WTC11 (cell line): ENCODE measurements around the gene LHFPL6. TPM values are rescaled to one million over a fixed set of nuclear protein-coding genes. Genes with fewer than 3 reads are reported as not detected.

ENCODE experiments used
- ATAC-seq: fragments of 200-7000 bp; cut with Tn5 transposase; 2 replicates; pipeline ENCODE4 v1.10.0; 2021; ENCODE audit warnings: mild to moderate bottlenecking, moderate library complexity
- CTCF ChIA-PET: fragments of 300-600 bp; sonication (Branson Sonifier 250); formaldehyde crosslinking; loops from one replicate; lab custom pipeline; 2021; ENCODE audit warnings: antibody characterized with exemption; lab: Charles Lee
- POLR2A ChIA-PET: fragments of 350-600 bp; sonication (Branson Sonifier 250); formaldehyde crosslinking; loops from one replicate; lab custom pipeline; 2021; ENCODE audit warnings: antibody characterized with exemption; lab: Charles Lee
- DNase-seq: peaks from one replicate; pipeline ENCODE4 v3.0.0; 2021; ENCODE audit warnings: low spot score
- H3K27ac Mint-ChIP-seq: 2 replicates; pipeline ENCODE4 v1.8.0; 2021; ENCODE audit warnings: mixed read lengths
- H3K27me3 Mint-ChIP-seq: 2 replicates; pipeline ENCODE4 v1.8.0; 2021; ENCODE audit warnings: low read depth, mild to moderate bottlenecking, moderate library complexity, mixed read lengths
- H3K36me3 Mint-ChIP-seq: 2 replicates; pipeline ENCODE4 v1.8.0; 2021; ENCODE audit warnings: mixed read lengths
- H3K4me1 Mint-ChIP-seq: 2 replicates; pipeline ENCODE4 v1.8.0; 2022; ENCODE audit warnings: mixed read lengths
- H3K4me3 Mint-ChIP-seq: 2 replicates; pipeline ENCODE4 v1.8.0; 2021; ENCODE audit warnings: mild to moderate bottlenecking, moderate library complexity, mixed read lengths
- H3K9me3 Mint-ChIP-seq: 2 replicates; pipeline ENCODE4 v1.8.0; 2021; ENCODE audit warnings: mixed read lengths
- CREB1 ChIP-seq: sonication (generic); formaldehyde crosslinking; IDR thresholded peaks from 2 replicates; pipeline ENCODE4 v1.8.0; 2023; ENCODE audit warnings: mild to moderate bottlenecking, missing genetic modification reagents
- GRHL2 ChIP-seq: fragments of 250-450 bp; sonication (Bioruptor Pico); IDR thresholded peaks from 2 replicates; pipeline ENCODE4 v1.8.0; 2022; ENCODE audit warnings: mild to moderate bottlenecking, moderate library complexity; ENCODE audit not compliant: insufficient replicate concordance, severe bottlenecking
- IRF2 ChIP-seq: sonication (generic); formaldehyde crosslinking; IDR thresholded peaks from 2 replicates; pipeline ENCODE4 v1.8.0; 2022; ENCODE audit warnings: low read depth, missing genetic modification reagents, borderline replicate concordance
- NFATC4 ChIP-seq: fragments of 250-450 bp; sonication (Bioruptor Pico); IDR thresholded peaks from 2 replicates; pipeline ENCODE4 v1.9.0; 2021; ENCODE audit warnings: mild to moderate bottlenecking
- NFYB ChIP-seq: sonication (generic); formaldehyde crosslinking; conservative IDR thresholded peaks from 2 replicates; pipeline ENCODE4 v1.8.0; 2022; ENCODE audit warnings: low read depth, missing genetic modification reagents
- NR3C1 ChIP-seq: sonication (generic); formaldehyde crosslinking; conservative IDR thresholded peaks from 2 replicates; pipeline ENCODE4 v1.8.1; 2023; ENCODE audit warnings: low read depth, mild to moderate bottlenecking, missing genetic modification reagents
- SMAD4 ChIP-seq: sonication (generic); formaldehyde crosslinking; IDR thresholded peaks from 2 replicates; pipeline ENCODE4 v1.8.0; 2022; ENCODE audit warnings: mild to moderate bottlenecking, missing genetic modification reagents
- SP1 ChIP-seq: sonication (generic); formaldehyde crosslinking; conservative IDR thresholded peaks from 2 replicates; pipeline ENCODE4 v1.8.1; 2022; ENCODE audit warnings: missing genetic modification reagents
- TP53 ChIP-seq: sonication (generic); formaldehyde crosslinking; IDR thresholded peaks from 2 replicates; pipeline ENCODE4 v1.8.1; 2023; ENCODE audit warnings: mild to moderate bottlenecking, missing genetic modification reagents
- ZNF138 ChIP-seq: sonication (generic); formaldehyde crosslinking; conservative IDR thresholded peaks from 2 replicates; pipeline ENCODE4 v1.8.1; 2022; ENCODE audit warnings: mild to moderate bottlenecking, moderate library complexity, missing genetic modification reagents
- ZNF263 ChIP-seq: sonication (generic); formaldehyde crosslinking; IDR thresholded peaks from 2 replicates; pipeline ENCODE4 v1.8.1; 2022; ENCODE audit warnings: low read depth, mild to moderate bottlenecking, moderate library complexity, missing genetic modification reagents
- ZNF423 ChIP-seq: fragments of 250-450 bp; sonication (Bioruptor Pico); IDR thresholded peaks from 2 replicates; pipeline ENCODE4 v2.1.2; 2022; ENCODE audit warnings: mild to moderate bottlenecking, moderate library complexity
- ZNF671 ChIP-seq: fragments of 250-450 bp; sonication (Bioruptor Pico); IDR thresholded peaks from 2 replicates; pipeline ENCODE4 v1.8.0; 2021; ENCODE audit warnings: mild to moderate bottlenecking
- total RNA-seq: library from RNA; stranded (reverse); gene quantifications from 3 replicates; pipeline ENCODE4 v1.2.3, GENCODE V29; 2021
- TF ChIP-seq, protein P1 (sequence below): sonication (generic); formaldehyde crosslinking; IDR thresholded peaks from 2 replicates; pipeline ENCODE4 v1.8.0; 2022; ENCODE audit warnings: mild to moderate bottlenecking, missing genetic modification reagents
- TF ChIP-seq, protein P2 (sequence below): sonication (generic); formaldehyde crosslinking; IDR thresholded peaks from 2 replicates; pipeline ENCODE4 v1.8.1; 2022; ENCODE audit warnings: mild to moderate bottlenecking, moderate library complexity, missing genetic modification reagents
- TF ChIP-seq, protein P3 (sequence below): fragments of 250-450 bp; sonication (Bioruptor Pico); IDR thresholded peaks from 2 replicates; pipeline ENCODE4 v1.9.0; 2021; ENCODE audit warnings: moderate library complexity, mild to moderate bottlenecking, inconsistent platforms, borderline replicate concordance
- TF ChIP-seq, protein P4 (sequence below): sonication (generic); formaldehyde crosslinking; IDR thresholded peaks from 2 replicates; pipeline ENCODE4 v1.8.1; 2023; ENCODE audit warnings: mild to moderate bottlenecking, moderate library complexity, missing genetic modification reagents
- TF ChIP-seq, protein P5 (sequence below): sonication (generic); formaldehyde crosslinking; conservative IDR thresholded peaks from 2 replicates; pipeline ENCODE4 v1.8.1; 2022; ENCODE audit warnings: mild to moderate bottlenecking, missing genetic modification reagents
- TF ChIP-seq, protein P6 (sequence below): fragments of 250-450 bp; sonication (Bioruptor Pico); IDR thresholded peaks from 2 replicates; pipeline ENCODE4 v1.8.0; 2021; ENCODE audit warnings: mild to moderate bottlenecking

LHFPL6 gene
- total RNA-seq, 1 experiment from 2014 or later, result 4.5 TPM

DNA sequence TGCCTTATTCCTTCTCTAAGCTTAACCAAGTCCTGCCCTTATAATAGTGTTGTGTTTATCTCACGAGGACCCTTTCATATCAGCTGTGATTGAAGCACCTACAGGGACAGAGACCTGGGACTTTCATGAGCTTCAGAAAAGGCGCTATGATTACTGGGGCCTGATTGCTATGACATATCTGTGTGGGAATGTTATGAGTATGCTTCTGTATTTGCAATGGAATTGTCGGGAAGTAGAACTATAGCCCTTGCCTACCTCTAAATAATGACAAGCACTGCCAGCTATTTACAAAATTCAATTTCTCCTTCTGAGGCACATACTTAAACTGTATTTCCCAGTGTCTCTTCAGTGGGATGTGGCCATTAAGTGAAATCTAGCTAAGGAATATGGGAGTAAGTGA, 191.5 kb downstream of the LHFPL6 start:
- ChIA-PET CTCF (interaction anchor here (1.7 to 1.9 kb wide), 3 partner anchors 189 to 205 kb away, joined by 6 to 10 read pairs (median 9); no protein-coding TSS in a partner anchor), POLR2A (no interaction called here)
- H3K9me3 Mint-ChIP-seq, result no peaks in the 10 kb centered on the region
- DNase-seq (no peak), ATAC-seq (no peak)
- peaks cover 60% of the 10 kb centered on the region for H3K4me1 Mint-ChIP-seq
- no peak for TF ChIP-seq NR3C1 (CRISPR knock-in tag)
- TF ChIP-seq CREB1 (CRISPR knock-in tag), result no peak
- TF ChIP-seq GRHL2, result no peak
- TF ChIP-seq, protein P1, sequence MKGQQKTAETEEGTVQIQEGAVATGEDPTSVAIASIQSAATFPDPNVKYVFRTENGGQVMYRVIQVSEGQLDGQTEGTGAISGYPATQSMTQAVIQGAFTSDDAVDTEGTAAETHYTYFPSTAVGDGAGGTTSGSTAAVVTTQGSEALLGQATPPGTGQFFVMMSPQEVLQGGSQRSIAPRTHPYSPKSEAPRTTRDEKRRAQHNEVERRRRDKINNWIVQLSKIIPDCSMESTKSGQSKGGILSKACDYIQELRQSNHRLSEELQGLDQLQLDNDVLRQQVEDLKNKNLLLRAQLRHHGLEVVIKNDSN (CRISPR knock-in tag), result no peak
- H3K27me3 Mint-ChIP-seq, result no peaks in the 10 kb centered on the region; the same call in 1 of the 2 replicates
- H3K27ac Mint-ChIP-seq, result no peak overlapping the region
- no peaks in the 10 kb centered on the region for H3K36me3 Mint-ChIP-seq
- no peak overlapping the region for H3K4me3 Mint-ChIP-seq

DNA sequence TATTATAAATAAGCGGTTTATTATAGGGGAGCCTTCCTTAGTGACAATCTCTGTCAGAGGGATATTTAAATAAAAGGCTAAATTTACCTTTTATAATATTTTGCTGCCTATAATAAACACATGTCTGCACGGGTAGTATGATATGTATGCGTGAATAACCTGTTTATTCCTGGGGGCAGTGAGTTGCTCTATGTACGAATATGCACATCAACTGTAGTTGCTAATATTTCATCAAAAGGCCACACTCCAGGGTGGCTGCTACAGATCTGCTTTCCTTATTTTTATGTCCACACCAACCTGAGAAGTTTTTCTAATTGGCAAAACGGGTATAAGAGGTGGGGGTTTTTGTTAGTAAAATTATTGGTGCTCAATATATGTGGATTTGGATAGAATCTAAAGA, 192.0 kb downstream of the LHFPL6 start:
- ATAC-seq (no peak), DNase-seq (no peak)
- POLR2A ChIA-PET, result no interaction called here
- no peaks in the 10 kb centered on the region; the same call in 1 of the 2 replicates for H3K27me3 Mint-ChIP-seq
- peaks cover 57% of the 10 kb centered on the region for H3K4me1 Mint-ChIP-seq
- TF ChIP-seq, protein P2, sequence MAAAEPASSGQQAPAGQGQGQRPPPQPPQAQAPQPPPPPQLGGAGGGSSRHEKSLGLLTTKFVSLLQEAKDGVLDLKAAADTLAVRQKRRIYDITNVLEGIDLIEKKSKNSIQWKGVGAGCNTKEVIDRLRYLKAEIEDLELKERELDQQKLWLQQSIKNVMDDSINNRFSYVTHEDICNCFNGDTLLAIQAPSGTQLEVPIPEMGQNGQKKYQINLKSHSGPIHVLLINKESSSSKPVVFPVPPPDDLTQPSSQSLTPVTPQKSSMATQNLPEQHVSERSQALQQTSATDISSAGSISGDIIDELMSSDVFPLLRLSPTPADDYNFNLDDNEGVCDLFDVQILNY, result no peak
- TF ChIP-seq ZNF671 (no peak), NFYB (CRISPR knock-in tag) (no peak), ZNF263 (CRISPR knock-in tag) (no peak), SMAD4 (no peak), TP53 (CRISPR knock-in tag) (no peak), ZNF423 (CRISPR knock-in tag) (no peak), SP1 (CRISPR knock-in tag) (no peak), ZNF138 (CRISPR knock-in tag) (no peak), NFATC4 (CRISPR knock-in tag) (no peak), IRF2 (CRISPR knock-in tag) (no peak)
- TF ChIP-seq, protein P3, sequence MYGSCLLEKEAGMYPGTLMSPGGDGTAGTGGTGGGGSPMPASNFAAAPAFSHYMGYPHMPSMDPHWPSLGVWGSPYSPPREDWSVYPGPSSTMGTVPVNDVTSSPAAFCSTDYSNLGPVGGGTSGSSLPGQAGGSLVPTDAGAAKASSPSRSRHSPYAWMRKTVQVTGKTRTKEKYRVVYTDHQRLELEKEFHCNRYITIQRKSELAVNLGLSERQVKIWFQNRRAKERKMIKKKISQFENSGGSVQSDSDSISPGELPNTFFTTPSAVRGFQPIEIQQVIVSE (CRISPR knock-in tag), result no peak
- TF ChIP-seq, protein P4, sequence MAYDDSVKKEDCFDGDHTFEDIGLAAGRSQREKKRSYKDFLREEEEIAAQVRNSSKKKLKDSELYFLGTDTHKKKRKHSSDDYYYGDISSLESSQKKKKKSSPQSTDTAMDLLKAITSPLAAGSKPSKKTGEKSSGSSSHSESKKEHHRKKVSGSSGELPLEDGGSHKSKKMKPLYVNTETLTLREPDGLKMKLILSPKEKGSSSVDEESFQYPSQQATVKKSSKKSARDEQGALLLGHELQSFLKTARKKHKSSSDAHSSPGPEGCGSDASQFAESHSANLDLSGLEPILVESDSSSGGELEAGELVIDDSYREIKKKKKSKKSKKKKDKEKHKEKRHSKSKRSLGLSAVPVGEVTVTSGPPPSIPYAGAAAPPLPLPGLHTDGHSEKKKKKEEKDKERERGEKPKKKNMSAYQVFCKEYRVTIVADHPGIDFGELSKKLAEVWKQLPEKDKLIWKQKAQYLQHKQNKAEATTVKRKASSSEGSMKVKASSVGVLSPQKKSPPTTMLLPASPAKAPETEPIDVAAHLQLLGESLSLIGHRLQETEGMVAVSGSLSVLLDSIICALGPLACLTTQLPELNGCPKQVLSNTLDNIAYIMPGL (CRISPR knock-in tag), result no peak
- TF ChIP-seq, protein P5, sequence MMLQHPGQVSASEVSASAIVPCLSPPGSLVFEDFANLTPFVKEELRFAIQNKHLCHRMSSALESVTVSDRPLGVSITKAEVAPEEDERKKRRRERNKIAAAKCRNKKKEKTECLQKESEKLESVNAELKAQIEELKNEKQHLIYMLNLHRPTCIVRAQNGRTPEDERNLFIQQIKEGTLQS (CRISPR knock-in tag), result no peak
- TF ChIP-seq, protein P1 (CRISPR knock-in tag), result no peak
- TF ChIP-seq, protein P6, sequence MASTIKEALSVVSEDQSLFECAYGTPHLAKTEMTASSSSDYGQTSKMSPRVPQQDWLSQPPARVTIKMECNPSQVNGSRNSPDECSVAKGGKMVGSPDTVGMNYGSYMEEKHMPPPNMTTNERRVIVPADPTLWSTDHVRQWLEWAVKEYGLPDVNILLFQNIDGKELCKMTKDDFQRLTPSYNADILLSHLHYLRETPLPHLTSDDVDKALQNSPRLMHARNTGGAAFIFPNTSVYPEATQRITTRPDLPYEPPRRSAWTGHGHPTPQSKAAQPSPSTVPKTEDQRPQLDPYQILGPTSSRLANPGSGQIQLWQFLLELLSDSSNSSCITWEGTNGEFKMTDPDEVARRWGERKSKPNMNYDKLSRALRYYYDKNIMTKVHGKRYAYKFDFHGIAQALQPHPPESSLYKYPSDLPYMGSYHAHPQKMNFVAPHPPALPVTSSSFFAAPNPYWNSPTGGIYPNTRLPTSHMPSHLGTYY, result no peak
- no peak overlapping the region for H3K4me3 Mint-ChIP-seq
- CTCF ChIA-PET, result interaction anchor here (1.7 to 1.9 kb wide), 2 partner anchors 201 to 205 kb away, joined by 9 to 10 read pairs; no protein-coding TSS in a partner anchor
- no peak overlapping the region for H3K27ac Mint-ChIP-seq
- H3K36me3 Mint-ChIP-seq, result no peaks in the 10 kb centered on the region
- H3K9me3 Mint-ChIP-seq, result no peaks in the 10 kb centered on the region
